Hepatocyte (in vitro differentiated cells): ENCODE measurements around the gene TSSC4. TPM values are rescaled to one million over a fixed set of nuclear protein-coding genes. Genes with fewer than 3 reads are reported as not detected.

Experiments
- DNase-seq: peaks from one replicate; pipeline ENCODE4 v3.0.0-alpha.2; 2016; ENCODE audit warnings: low spot score
- H2AFZ ChIP-seq: fragments of 200-600 bp; sonication (generic); 2 replicates; pipeline ENCODE4 v1.6.0; 2016; ENCODE audit warnings: antibody characterized with exemption, mild to moderate bottlenecking
- H3K27ac ChIP-seq: fragments of 200-600 bp; sonication (generic); 2 replicates; pipeline ENCODE4 v1.5.1; 2016; ENCODE audit warnings: mild to moderate bottlenecking
- H3K27me3 ChIP-seq: fragments of 200-600 bp; sonication (generic); 2 replicates; pipeline ENCODE4 v1.6.1; 2016
- H3K36me3 ChIP-seq: fragments of 200-600 bp; sonication (generic); replicated peaks from 2 replicates; pipeline ENCODE4 v1.5.1; 2016; ENCODE audit warnings: low read depth; ENCODE audit not compliant: insufficient read depth
- H3K4me1 ChIP-seq: fragments of 200-600 bp; sonication (generic); 2 replicates; pipeline ENCODE4 v1.5.1; 2016; ENCODE audit warnings: mild to moderate bottlenecking, moderate library complexity; ENCODE audit not compliant: insufficient read depth
- H3K4me2 ChIP-seq: fragments of 200-600 bp; sonication (generic); 2 replicates; pipeline ENCODE4 v1.6.0; 2016
- H3K4me3 ChIP-seq: fragments of 200-600 bp; sonication (generic); 2 replicates; pipeline ENCODE4 v1.5.1; 2016; ENCODE audit warnings: mild to moderate bottlenecking
- H3K79me2 ChIP-seq: fragments of 200-600 bp; sonication (generic); 2 replicates; pipeline ENCODE4 v1.6.0; 2017; ENCODE audit warnings: mild to moderate bottlenecking
- H3K9me2 ChIP-seq: fragments of 200-600 bp; sonication (generic); replicated peaks from 2 replicates; pipeline ENCODE4 v1.6.0; 2017; ENCODE audit warnings: mild to moderate bottlenecking; ENCODE audit not compliant: insufficient read depth
- H3K9me3 ChIP-seq: fragments of 200-600 bp; sonication (generic); 2 replicates; pipeline ENCODE4 v1.5.1; 2016; ENCODE audit warnings: low read depth, mild to moderate bottlenecking
- H4K20me1 ChIP-seq: fragments of 200-600 bp; sonication (generic); 2 replicates; pipeline ENCODE4 v1.6.0; 2016; ENCODE audit warnings: mild to moderate bottlenecking; ENCODE audit not compliant: insufficient read depth, poor library complexity, severe bottlenecking
- CTCF ChIP-seq: fragments of 200-600 bp; sonication (generic); IDR thresholded peaks from 2 replicates; pipeline ENCODE4 v1.5.1; 2016; ENCODE audit warnings: antibody characterized with exemption, mild to moderate bottlenecking; ENCODE audit not compliant: poor library complexity
- EZH2 ChIP-seq: fragments of 200-600 bp; sonication (generic); IDR thresholded peaks from 2 replicates; pipeline ENCODE4 v1.6.1; 2016; ENCODE audit warnings: antibody characterized with exemption, mild to moderate bottlenecking, borderline replicate concordance
- EZH2phosphoT487 ChIP-seq: fragments of 200-600 bp; sonication (generic); IDR thresholded peaks from one replicate; pipeline ENCODE4 v1.6.1; 2018; ENCODE audit warnings: antibody characterized with exemption, mild to moderate bottlenecking, low read depth, moderate library complexity; ENCODE audit not compliant: unreplicated experiment, severe bottlenecking
- WGBS: methylation state at CpG from one replicate; pipeline ENCODE4 v1.1.6; 2016; ENCODE audit warnings: low lambda C conversion rate; ENCODE audit errors: missing lambda C conversion rate; 5-methylcytosine and 5-hydroxymethylcytosine counted together
- polyA plus RNA-seq: library from polyadenylated mRNA; unstranded; fragments of >200 nt; fragmentation: Nextera tagmentation; extraction: Ambion mirVana; gene quantifications from 2 replicates; pipeline ENCODE4 v1.2.1, GENCODE V29; 2016
- total RNA-seq: library from RNA; depleted of rRNA; stranded (reverse); fragments of >200 nt; gene quantifications from 2 replicates; pipeline ENCODE4 v1.2.3, GENCODE V29; 2014

TSSC4 gene
- total and polyA plus RNA-seq, 2 experiments from 2014 or later, result 33.8 to 68.5 TPM

DNA sequence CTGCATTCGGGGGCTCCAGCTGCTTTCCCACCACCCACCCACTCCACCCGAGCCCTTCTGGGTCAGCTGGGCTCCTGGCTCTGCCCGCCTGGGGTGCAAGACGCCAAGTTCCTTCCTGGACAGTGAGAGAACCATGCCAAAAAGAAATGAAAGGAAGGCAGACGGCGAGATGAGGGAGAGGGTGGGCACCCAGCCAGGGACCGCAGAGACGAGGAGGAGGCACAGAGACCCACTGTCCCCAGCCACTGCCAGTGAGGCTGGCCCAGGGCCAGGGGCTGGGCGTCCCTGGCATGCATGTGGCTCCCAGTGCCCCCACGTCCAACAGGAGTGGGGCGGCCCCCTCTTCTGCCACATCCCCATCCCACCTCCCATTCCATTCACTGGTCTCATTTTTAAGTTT lies 34.3 kb upstream of the TSSC4 start:
- no peaks in the 10 kb centered on the region for H3K36me3 ChIP-seq
- H2AFZ ChIP-seq, result no peak overlapping the region
- H4K20me1 ChIP-seq, result no peaks in the 10 kb centered on the region
- no peaks in the 10 kb centered on the region for H3K9me3 ChIP-seq
- H3K27me3 ChIP-seq, result no peaks in the 10 kb centered on the region
- no peak for DNase-seq
- no peak overlapping the region for H3K27ac ChIP-seq
- WGBS, result 85% methylated on average over 10 of the region's 11 CpGs
- H3K4me2 ChIP-seq, result no peak overlapping the region
- H3K9me2 ChIP-seq, result no peaks in the 10 kb centered on the region
- no peak for TF ChIP-seq CTCF
- no peak for TF ChIP-seq EZH2phosphoT487
- no peak for TF ChIP-seq EZH2
- no peak overlapping the region for H3K4me3 ChIP-seq
- no peaks in the 10 kb centered on the region for H3K79me2 ChIP-seq
- no peaks in the 10 kb centered on the region for H3K4me1 ChIP-seq

GRCh38 chr11:2366733-2367132 lies 33.8 kb upstream of the TSSC4 start:
- no peaks in the 10 kb centered on the region for H3K4me1 ChIP-seq
- H3K4me2 ChIP-seq, result no peak overlapping the region
- no peaks in the 10 kb centered on the region for H3K9me3 ChIP-seq
- H3K27me3 ChIP-seq, result no peaks in the 10 kb centered on the region
- no peak overlapping the region for H2AFZ ChIP-seq
- DNase-seq, result no peak
- no peak overlapping the region for H3K27ac ChIP-seq
- H3K4me3 ChIP-seq, result no peak overlapping the region
- no peaks in the 10 kb centered on the region for H4K20me1 ChIP-seq
- no peak for TF ChIP-seq CTCF
- no peak for TF ChIP-seq EZH2
- no peak for TF ChIP-seq EZH2phosphoT487
- H3K36me3 ChIP-seq, result no peaks in the 10 kb centered on the region
- H3K79me2 ChIP-seq, result no peaks in the 10 kb centered on the region
- no peaks in the 10 kb centered on the region for H3K9me2 ChIP-seq
- WGBS, result 92% methylated on average over 7 of the region's 7 CpGs

DNA sequence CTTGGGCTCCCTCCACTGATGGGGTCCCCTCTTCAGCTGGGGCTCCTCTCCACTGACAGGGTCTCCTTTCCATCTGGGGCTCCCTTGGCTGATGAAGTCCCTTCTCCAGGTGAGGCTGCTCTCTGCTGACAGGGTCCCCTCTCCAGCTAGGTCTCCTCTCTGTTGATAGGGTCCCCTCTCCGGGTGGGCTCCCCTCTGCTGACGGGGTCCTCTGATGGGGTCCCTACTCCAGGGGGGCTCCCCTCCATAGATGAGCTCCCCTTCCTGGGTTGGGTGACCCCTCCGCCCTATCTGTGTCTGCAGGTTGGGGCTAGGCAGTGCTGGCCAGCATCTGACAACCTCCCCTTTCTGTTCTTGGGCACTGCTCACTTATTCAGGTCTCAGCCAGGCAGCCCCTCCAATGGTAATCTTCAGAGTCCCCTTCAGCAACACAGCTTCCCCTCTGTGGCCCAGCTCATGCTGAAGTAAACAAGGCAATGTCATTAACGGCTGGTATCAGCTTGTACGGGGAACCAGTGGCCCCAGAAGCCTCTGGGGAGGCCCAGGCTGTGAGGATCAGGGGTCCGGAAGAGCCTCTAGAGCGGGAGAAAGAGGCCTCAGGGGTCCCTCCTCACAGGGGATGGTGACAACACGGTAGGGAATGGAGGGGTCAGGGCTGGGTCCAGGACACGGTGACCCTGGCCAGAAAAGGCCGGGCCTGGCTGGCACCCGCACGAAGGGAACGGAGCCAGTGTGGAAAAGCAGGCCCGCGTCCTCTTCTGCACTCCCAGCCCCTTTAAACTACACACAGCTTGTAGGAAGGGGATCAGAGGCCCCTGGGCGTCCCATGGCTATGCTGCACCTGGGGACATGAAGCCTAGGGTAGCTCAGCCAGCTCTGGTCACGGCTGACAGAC lies 33.0 kb upstream of the TSSC4 start:
- H3K9me3 ChIP-seq, result no peaks in the 10 kb centered on the region
- no peaks in the 10 kb centered on the region for H4K20me1 ChIP-seq
- no peak for DNase-seq
- 88% methylated on average over 17 of the region's 17 CpGs for whole genome bisulfite sequencing
- H3K27me3 ChIP-seq, result no peaks in the 10 kb centered on the region
- no peak overlapping the region for H2AFZ ChIP-seq
- no peaks in the 10 kb centered on the region for H3K4me1 ChIP-seq
- TF ChIP-seq EZH2 (no peak), CTCF (no peak), EZH2phosphoT487 (no peak)
- no peak overlapping the region for H3K4me2 ChIP-seq
- no peaks in the 10 kb centered on the region for H3K9me2 ChIP-seq
- no peak overlapping the region for H3K27ac ChIP-seq
- H3K4me3 ChIP-seq, result no peak overlapping the region
- no peaks in the 10 kb centered on the region for H3K36me3 ChIP-seq
- no peaks in the 10 kb centered on the region for H3K79me2 ChIP-seq
